GM23338 (cell line): Measurements from ENCODE around the gene NLGN1.

Experiments used
- CREB1 ChIP-seq: fragments of 250-450 bp; sonication (Bioruptor Pico); IDR thresholded peaks from 2 replicates; pipeline ENCODE4 v1.5.0; 2020; ENCODE audit warnings: low read depth, mild to moderate bottlenecking, moderate library complexity
- EZH2 ChIP-seq: fragments of 200-600 bp; sonication (generic); IDR thresholded peaks from one replicate; pipeline ENCODE4 v1.8.0; 2017; ENCODE audit warnings: antibody characterized with exemption, mild to moderate bottlenecking, low read depth; ENCODE audit not compliant: unreplicated experiment
- EZH2phosphoT487 ChIP-seq: fragments of 200-600 bp; sonication (generic); IDR thresholded peaks from one replicate; pipeline ENCODE4 v1.8.1; 2018; ENCODE audit warnings: antibody characterized with exemption; ENCODE audit not compliant: unreplicated experiment
- JUNB ChIP-seq: IDR thresholded peaks from one replicate; pipeline ENCODE4 v1.6.1; 2016; ENCODE audit warnings: antibody characterized with exemption; ENCODE audit not compliant: unreplicated experiment
- NANOG ChIP-seq: IDR thresholded peaks from 2 replicates; pipeline ENCODE4 v1.6.1; 2016; ENCODE audit warnings: antibody characterized with exemption, borderline replicate concordance
- POLR2AphosphoS5 ChIP-seq: IDR thresholded peaks from 2 replicates; pipeline ENCODE4 v1.6.1; 2016; ENCODE audit warnings: antibody characterized with exemption, low read depth
- STAT1 ChIP-seq: IDR thresholded peaks from one replicate; pipeline ENCODE4 v1.6.1; 2016; ENCODE audit warnings: antibody characterized with exemption; ENCODE audit not compliant: unreplicated experiment
- ZNF114 ChIP-seq: fragments of 250-450 bp; sonication (Bioruptor Pico); IDR thresholded peaks from 2 replicates; pipeline ENCODE4 v1.5.0; 2020; ENCODE audit warnings: mild to moderate bottlenecking, moderate library complexity
- ZNF331 ChIP-seq: fragments of 250-450 bp; sonication (Bioruptor Pico); IDR thresholded peaks from 2 replicates; pipeline ENCODE4 v1.5.0; 2020; ENCODE audit warnings: low read depth, mild to moderate bottlenecking, moderate library complexity
- TF ChIP-seq, protein P1 (sequence below), 2 experiments: fragments of 200-600 bp in 1 of 2; sonication (generic) in 1 of 2; conservative IDR thresholded peaks; 2 replicates each; pipeline versions ENCODE4 v1.5.1 to v1.6.1; 2016 to 2017; ENCODE audit warnings: antibody characterized with exemption in 2 of 2, low read depth in 2 of 2, mild to moderate bottlenecking in 2 of 2, moderate library complexity in 1 of 2
- TF ChIP-seq, protein P2 (sequence below): IDR thresholded peaks from one replicate; pipeline ENCODE4 v1.6.1; 2018; ENCODE audit warnings: antibody characterized with exemption; ENCODE audit not compliant: unreplicated experiment
- TF ChIP-seq, protein P3 (sequence below): IDR thresholded peaks from 2 replicates; pipeline ENCODE4 v1.6.1; 2016; ENCODE audit warnings: antibody characterized with exemption
- TF ChIP-seq, protein P4 (sequence below): fragments of 250-450 bp; sonication (Bioruptor Pico); IDR thresholded peaks from 2 replicates; pipeline ENCODE4 v1.5.0; 2020; ENCODE audit warnings: mild to moderate bottlenecking, moderate library complexity

DNA sequence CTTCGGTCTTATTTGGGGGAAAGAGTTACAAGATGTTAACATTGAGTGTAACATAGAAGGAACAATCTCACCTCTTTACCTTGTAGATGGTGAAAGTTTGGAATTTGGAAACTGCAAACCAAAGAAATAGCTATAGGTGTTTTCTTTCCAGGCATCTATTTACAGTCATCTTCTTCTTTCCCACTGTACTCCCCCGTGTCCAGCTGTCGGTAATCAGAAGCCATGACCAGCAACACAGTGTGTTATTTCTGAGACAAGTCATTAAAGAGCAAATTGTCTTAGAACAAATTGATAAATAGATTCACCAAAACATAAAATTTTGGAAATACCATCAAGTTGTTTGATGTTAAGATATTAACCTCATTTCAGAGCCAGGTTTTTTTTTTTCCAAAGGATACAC is 871.0 kb downstream of the NLGN1 start:
- TF ChIP-seq EZH2: no peak
- no peak for TF ChIP-seq EZH2phosphoT487
- TF ChIP-seq, protein P1, sequence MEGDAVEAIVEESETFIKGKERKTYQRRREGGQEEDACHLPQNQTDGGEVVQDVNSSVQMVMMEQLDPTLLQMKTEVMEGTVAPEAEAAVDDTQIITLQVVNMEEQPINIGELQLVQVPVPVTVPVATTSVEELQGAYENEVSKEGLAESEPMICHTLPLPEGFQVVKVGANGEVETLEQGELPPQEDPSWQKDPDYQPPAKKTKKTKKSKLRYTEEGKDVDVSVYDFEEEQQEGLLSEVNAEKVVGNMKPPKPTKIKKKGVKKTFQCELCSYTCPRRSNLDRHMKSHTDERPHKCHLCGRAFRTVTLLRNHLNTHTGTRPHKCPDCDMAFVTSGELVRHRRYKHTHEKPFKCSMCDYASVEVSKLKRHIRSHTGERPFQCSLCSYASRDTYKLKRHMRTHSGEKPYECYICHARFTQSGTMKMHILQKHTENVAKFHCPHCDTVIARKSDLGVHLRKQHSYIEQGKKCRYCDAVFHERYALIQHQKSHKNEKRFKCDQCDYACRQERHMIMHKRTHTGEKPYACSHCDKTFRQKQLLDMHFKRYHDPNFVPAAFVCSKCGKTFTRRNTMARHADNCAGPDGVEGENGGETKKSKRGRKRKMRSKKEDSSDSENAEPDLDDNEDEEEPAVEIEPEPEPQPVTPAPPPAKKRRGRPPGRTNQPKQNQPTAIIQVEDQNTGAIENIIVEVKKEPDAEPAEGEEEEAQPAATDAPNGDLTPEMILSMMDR (conservative IDR thresholded peaks at IDR 0.05; ENCODE audit: low read depth in 2 of 2): no peak
- TF ChIP-seq CREB1: no peak
- TF ChIP-seq POLR2AphosphoS5: no peak
- TF ChIP-seq ZNF114 (CRISPR knock-in tag): no peak
- TF ChIP-seq, protein P2, sequence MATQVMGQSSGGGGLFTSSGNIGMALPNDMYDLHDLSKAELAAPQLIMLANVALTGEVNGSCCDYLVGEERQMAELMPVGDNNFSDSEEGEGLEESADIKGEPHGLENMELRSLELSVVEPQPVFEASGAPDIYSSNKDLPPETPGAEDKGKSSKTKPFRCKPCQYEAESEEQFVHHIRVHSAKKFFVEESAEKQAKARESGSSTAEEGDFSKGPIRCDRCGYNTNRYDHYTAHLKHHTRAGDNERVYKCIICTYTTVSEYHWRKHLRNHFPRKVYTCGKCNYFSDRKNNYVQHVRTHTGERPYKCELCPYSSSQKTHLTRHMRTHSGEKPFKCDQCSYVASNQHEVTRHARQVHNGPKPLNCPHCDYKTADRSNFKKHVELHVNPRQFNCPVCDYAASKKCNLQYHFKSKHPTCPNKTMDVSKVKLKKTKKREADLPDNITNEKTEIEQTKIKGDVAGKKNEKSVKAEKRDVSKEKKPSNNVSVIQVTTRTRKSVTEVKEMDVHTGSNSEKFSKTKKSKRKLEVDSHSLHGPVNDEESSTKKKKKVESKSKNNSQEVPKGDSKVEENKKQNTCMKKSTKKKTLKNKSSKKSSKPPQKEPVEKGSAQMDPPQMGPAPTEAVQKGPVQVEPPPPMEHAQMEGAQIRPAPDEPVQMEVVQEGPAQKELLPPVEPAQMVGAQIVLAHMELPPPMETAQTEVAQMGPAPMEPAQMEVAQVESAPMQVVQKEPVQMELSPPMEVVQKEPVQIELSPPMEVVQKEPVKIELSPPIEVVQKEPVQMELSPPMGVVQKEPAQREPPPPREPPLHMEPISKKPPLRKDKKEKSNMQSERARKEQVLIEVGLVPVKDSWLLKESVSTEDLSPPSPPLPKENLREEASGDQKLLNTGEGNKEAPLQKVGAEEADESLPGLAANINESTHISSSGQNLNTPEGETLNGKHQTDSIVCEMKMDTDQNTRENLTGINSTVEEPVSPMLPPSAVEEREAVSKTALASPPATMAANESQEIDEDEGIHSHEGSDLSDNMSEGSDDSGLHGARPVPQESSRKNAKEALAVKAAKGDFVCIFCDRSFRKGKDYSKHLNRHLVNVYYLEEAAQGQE: no peak
- no peak for TF ChIP-seq JUNB
- TF ChIP-seq NANOG: no peak
- TF ChIP-seq, protein P3, sequence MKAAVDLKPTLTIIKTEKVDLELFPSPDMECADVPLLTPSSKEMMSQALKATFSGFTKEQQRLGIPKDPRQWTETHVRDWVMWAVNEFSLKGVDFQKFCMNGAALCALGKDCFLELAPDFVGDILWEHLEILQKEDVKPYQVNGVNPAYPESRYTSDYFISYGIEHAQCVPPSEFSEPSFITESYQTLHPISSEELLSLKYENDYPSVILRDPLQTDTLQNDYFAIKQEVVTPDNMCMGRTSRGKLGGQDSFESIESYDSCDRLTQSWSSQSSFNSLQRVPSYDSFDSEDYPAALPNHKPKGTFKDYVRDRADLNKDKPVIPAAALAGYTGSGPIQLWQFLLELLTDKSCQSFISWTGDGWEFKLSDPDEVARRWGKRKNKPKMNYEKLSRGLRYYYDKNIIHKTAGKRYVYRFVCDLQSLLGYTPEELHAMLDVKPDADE: no peak
- no peak for TF ChIP-seq ZNF331
- TF ChIP-seq, protein P4, sequence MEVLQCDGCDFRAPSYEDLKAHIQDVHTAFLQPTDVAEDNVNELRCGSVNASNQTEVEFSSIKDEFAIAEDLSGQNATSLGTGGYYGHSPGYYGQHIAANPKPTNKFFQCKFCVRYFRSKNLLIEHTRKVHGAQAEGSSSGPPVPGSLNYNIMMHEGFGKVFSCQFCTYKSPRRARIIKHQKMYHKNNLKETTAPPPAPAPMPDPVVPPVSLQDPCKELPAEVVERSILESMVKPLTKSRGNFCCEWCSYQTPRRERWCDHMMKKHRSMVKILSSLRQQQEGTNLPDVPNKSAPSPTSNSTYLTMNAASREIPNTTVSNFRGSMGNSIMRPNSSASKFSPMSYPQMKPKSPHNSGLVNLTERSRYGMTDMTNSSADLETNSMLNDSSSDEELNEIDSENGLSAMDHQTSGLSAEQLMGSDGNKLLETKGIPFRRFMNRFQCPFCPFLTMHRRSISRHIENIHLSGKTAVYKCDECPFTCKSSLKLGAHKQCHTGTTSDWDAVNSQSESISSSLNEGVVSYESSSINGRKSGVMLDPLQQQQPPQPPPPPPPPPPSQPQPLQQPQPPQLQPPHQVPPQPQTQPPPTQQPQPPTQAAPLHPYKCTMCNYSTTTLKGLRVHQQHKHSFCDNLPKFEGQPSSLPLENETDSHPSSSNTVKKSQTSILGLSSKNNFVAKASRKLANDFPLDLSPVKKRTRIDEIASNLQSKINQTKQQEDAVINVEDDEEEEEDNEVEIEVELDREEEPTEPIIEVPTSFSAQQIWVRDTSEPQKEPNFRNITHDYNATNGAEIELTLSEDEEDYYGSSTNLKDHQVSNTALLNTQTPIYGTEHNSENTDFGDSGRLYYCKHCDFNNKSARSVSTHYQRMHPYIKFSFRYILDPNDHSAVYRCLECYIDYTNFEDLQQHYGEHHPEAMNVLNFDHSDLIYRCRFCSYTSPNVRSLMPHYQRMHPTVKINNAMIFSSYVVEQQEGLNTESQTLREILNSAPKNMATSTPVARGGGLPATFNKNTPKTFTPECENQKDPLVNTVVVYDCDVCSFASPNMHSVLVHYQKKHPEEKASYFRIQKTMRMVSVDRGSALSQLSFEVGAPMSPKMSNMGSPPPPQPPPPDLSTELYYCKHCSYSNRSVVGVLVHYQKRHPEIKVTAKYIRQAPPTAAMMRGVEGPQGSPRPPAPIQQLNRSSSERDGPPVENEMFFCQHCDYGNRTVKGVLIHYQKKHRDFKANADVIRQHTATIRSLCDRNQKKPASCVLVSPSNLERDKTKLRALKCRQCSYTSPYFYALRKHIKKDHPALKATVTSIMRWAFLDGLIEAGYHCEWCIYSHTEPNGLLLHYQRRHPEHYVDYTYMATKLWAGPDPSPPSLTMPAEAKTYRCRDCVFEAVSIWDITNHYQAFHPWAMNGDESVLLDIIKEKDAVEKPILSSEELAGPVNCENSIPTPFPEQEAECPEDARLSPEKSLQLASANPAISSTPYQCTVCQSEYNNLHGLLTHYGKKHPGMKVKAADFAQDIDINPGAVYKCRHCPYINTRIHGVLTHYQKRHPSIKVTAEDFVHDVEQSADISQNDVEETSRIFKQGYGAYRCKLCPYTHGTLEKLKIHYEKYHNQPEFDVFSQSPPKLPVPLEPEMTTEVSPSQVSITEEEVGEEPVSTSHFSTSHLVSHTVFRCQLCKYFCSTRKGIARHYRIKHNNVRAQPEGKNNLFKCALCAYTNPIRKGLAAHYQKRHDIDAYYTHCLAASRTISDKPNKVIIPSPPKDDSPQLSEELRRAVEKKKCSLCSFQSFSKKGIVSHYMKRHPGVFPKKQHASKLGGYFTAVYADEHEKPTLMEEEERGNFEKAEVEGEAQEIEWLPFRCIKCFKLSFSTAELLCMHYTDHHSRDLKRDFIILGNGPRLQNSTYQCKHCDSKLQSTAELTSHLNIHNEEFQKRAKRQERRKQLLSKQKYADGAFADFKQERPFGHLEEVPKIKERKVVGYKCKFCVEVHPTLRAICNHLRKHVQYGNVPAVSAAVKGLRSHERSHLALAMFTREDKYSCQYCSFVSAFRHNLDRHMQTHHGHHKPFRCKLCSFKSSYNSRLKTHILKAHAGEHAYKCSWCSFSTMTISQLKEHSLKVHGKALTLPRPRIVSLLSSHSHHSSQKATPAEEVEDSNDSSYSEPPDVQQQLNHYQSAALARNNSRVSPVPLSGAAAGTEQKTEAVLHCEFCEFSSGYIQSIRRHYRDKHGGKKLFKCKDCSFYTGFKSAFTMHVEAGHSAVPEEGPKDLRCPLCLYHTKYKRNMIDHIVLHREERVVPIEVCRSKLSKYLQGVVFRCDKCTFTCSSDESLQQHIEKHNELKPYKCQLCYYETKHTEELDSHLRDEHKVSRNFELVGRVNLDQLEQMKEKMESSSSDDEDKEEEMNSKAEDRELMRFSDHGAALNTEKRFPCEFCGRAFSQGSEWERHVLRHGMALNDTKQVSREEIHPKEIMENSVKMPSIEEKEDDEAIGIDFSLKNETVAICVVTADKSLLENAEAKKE (CRISPR knock-in tag): no peak
- TF ChIP-seq STAT1: no peak
